Measurements from ENCODE around the gene MICOS13.

DNA sequence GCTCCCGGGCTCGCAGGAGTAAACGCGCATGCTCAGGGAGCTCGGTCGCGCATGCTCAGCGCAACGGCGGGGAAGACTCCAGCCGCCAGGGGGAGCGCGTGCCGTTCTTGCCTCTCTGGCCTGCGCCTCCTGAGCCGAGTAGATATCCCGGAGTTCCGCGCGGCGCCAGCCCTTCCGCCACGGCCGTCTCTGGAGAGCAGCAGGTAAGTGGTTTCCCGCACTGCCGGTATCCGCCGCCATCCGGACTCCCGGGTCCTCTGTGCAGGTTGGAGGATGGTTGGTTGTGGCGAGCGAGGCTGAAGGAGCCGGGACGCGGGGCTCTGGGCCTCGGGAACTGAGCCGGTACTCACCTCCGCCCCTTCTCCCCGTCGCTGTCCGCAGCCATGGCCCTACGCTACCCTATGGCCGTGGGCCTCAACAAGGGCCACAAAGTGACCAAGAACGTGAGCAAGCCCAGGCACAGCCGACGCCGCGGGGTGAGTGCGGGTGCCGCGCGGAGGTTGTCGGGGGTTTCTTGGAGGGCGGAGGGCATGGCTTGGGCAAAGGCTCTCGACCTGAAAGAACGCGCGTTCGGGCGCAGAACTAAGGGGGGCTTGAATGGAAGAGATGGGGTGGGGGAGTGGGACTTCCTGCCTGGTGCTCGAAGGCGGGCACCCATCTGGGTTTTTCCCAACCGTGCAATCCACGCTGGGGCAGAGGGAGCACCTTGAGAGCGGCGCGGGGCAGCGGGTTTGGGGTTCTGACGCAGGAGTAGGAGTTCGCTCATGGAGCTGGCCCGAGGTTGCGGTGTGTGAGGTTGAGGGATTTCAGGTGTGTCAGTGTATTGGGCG is 10.0 kb upstream of the MICOS13 start, which contains the start of gene RPL36:
- TF ChIP-seq, protein P1, sequence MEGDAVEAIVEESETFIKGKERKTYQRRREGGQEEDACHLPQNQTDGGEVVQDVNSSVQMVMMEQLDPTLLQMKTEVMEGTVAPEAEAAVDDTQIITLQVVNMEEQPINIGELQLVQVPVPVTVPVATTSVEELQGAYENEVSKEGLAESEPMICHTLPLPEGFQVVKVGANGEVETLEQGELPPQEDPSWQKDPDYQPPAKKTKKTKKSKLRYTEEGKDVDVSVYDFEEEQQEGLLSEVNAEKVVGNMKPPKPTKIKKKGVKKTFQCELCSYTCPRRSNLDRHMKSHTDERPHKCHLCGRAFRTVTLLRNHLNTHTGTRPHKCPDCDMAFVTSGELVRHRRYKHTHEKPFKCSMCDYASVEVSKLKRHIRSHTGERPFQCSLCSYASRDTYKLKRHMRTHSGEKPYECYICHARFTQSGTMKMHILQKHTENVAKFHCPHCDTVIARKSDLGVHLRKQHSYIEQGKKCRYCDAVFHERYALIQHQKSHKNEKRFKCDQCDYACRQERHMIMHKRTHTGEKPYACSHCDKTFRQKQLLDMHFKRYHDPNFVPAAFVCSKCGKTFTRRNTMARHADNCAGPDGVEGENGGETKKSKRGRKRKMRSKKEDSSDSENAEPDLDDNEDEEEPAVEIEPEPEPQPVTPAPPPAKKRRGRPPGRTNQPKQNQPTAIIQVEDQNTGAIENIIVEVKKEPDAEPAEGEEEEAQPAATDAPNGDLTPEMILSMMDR (conservative IDR thresholded peaks at IDR 0.05; ENCODE audit: low read length) = peak; percentile 81
- TF ChIP-seq EZH2phosphoT487 (IDR thresholded peaks at IDR 0.05; ENCODE audit: borderline replicate concordance) = no peak
